Posterior vena cava (tissue), 2 donors: ENCODE results near the gene ALAS1. TPM values are rescaled to one million over a fixed set of nuclear protein-coding genes. Genes with fewer than 3 reads are reported as not detected.

Source experiments
- DNase-seq: peaks from one replicate; pipeline ENCODE4 v3.0.0-alpha.2; 2020; ENCODE audit warnings: low spot score
- intact Hi-C, 2 donors: fragments of 100-400 bp; cut with DNase I; formaldehyde crosslinking; loops; one replicate each; pipeline versions ENCODE4 v1.14.1 to v1.14.2; 2022 to 2023
- total RNA-seq, 2 donors: library from RNA; stranded (reverse); fragmentation: NEBNext Ultra II Directional; extraction: Animal tissue kit (Norgen Biotek cat#: 25700); gene quantifications; one replicate each; pipeline ENCODE4 v1.2.1, GENCODE V29; 2021
- donor health status: DM: yes; HTN: yes; CAD: no.
- donor health status: DM: yes; HTN: yes; CAD: no.

ALAS1 gene
- total RNA-seq, 2 donors from 2014 or later = 28.5 to 31.4 TPM

DNA sequence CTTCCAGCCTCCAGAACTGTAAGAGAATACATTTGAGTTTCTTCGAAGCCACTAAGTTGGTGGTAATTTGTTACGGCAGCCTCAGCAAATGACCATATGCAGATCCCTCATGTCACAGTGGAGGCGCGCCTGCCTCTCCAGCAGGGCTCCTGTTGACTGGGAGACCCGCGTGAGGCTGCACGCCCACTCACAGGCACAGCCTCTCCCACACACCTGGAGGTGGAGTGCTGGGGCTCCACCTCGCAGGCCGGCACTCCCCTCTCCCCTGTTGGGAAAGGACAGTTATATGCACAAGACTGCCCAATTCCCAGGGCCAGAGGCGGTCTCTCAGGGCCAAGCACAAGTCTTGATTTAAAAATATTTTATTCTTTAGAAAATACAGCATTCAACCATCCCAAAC lies 30.3 kb downstream of the ALAS1 start:
- intact Hi-C loops = loop anchor here in 1 of 2 donors (5.0 kb wide), 1 partner anchor 114 kb away; no protein-coding TSS in a partner anchor
- DNase-seq = no peak

DNA sequence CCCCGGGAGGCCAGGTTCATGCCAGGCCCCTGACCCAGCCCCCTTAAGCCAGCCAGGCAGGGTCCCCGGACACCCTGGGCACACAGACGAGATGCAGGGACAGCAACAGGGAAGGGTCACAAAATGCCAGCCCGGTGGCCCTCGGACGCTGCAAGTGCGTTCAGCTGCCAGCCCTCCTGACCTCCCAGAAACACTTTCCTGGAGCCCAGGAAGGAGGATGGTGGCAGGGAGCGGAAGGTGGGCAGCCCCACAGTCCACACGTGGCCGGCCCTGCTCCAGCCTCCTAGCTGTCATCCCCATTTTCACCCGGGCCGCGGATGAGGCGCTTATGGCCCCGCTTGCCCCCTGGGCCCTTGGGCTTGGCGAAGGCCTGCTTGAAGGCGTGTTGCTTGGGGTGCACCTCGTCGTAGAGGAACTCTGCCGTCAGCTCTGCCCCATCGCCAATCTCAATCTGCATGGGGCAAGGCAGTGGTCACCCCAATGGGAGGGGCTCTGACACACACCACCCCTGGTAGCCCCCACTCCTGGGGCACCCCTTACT lies 30.9 kb downstream of the ALAS1 start:
- intact Hi-C loops = loop anchor here in 1 of 2 donors (5.0 kb wide), 1 partner anchor 113 kb away; no protein-coding TSS in a partner anchor
- DNase-seq = no peak

DNA sequence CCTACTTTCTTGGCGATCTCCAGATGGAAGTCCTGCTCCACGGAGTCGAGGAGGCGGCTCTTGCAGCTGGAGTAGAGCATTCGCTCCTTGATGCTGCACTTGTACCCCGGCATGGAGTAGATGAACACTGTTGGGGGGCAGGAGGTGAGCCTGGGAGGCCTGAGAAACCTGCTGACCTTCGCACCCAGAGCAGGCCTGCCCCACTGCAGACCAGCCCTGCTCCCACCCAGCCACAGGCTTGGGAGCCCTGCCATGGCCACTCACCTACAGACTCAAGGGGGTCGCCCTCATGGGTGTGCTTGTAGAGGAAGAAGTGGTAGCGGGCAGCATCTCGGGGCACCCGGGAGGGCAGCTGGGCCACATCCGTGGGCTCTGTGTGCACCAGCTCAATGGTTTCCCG lies 31.7 kb downstream of the ALAS1 start:
- intact Hi-C loops = loop anchor here (5.0 kb wide), 2 partner anchors 113 to 453 kb away; no protein-coding TSS in a partner anchor
- DNase-seq = no peak

DNA sequence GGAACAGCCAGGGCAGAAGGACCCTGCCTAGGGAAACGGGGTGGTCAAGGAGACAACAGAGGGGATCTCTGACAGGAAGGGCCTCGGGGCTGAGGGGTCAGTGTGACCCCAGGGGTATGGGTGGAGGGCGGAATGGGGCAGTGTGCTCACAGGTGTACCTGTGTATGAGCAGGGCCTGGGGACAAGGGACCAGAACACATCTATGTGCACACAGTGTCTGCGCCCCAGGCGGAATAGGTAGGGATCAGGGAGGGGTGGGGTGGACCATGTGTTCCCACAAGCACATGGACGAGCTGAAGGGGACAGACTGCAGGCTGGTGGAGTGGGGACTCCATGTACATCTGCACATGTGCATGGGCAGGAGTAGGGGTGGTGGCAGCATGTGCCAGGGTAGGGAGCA lies 32.5 kb downstream of the ALAS1 start:
- DNase-seq = no peak
- intact Hi-C loops = loop anchor here in 1 of 2 donors (5.0 kb wide), 1 partner anchor 452 kb away; no protein-coding TSS in a partner anchor

DNA sequence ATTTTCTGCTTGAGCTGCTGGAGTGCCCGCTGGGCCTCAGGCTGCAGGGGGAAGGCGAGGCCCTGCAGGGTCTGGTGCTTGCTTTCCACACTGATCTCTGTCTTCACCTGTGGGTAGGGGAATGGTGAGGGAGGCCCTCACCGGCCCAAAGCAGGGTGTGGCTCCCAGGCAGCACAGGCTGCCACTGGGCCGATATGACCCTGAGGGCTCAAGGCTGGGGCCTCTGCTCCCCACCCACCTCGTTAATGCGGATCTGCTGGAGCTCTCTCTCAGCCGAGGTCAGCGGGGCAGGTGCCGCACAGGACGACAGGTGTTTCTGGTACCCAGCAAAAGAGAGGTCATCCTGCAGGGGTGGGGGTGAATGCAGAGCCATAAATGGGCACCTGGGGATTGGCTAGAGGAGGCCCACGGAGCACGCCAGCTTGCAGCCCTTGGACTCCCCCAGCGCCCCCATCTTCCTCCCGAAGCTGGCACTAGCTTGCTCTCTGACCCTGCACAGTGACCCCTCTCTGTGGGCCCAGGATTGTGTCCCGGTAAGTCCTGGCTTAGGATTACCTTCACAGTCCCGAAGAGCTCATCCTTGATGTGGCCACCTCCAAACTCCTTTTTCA lies 33.0 kb downstream of the ALAS1 start:
- intact Hi-C loops = loop anchor here in 1 of 2 donors (5.0 kb wide), 1 partner anchor 451 kb away; no protein-coding TSS in a partner anchor
- no peak for DNase-seq

DNA sequence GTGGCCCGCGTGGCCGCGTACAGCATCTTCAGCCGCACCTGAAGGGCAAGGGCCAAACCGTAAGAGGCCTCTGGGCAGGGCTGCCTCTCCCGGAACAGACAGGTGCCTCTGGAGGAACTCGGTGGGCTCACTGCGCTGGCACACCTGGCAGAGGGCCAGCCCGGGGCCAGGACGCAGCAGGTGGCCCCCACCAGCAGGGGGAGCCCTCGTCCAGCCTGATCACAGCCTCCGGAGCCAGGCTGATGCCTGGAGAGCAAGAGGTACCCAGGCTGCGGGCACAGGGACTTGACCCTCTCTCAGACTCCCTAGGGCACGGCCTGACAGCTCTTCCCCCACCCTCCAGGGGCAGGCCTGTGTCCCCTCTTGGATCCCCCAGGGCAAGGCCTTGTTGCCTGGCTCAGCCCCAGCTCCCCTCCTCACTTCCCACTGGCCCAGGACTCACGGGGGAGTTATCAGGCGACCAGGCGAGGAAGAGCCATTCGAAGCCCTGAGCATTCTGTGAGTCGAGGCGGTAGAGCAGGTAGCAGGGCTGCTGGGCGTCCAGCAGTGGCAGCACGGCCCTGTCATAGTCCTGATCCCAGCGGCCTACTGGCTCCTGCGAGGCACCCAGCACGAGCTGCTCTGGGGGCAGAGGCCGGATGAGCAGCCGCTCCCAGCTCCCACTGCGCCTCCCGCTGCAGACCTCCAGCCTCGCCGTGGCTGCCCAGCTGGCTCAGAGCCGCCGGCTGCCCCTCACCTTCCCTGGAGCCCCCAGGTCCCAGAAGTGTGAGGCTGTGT lies 33.7 kb downstream of the ALAS1 start:
- intact Hi-C loops = loop anchor here in 1 of 2 donors (5.0 kb wide), 1 partner anchor 451 kb away; no protein-coding TSS in a partner anchor
- DNase-seq = peak; percentile 93

DNA sequence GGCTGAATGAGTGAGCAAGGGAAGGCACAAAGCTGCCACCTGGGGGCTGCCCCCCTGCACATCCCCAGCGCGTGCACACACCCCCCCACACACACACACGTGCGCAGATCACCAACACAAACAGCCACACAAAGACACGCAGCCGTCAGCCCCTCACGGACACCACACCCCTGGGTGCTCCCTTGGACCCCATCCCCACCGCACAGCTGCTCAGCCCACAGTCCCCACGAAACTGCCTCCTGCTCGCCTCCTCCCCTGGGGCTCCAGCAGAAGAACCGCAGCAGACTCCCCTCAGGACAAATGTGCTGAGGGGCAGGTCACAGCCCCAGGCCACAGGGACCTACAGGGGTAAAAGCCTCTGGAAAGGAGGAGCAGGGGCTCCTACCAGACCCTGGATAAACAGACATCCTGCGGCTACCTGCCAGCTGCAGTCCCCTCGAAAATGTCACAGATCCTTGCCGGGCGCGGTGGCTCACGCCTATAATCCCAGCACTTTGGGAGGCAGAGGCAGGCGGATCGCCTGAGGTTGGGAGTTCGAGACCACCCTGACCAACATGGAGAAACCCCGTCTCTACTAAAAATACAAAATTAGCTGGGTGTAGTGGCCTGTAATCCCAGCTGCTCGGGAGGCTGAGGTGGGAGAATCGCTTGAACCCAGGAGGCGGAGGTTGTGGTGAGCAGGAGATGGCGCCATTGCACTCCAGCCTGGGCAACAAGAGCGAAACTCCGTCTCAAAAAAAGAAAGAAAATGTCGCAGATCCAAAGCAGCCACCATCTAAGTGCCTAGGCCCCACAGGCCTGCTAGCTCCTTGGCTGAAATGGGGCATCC lies 34.5 kb downstream of the ALAS1 start:
- no peak for DNase-seq
- intact Hi-C loops = loop anchor here in 1 of 2 donors (5.0 kb wide), 1 partner anchor 450 kb away; no protein-coding TSS in a partner anchor

DNA sequence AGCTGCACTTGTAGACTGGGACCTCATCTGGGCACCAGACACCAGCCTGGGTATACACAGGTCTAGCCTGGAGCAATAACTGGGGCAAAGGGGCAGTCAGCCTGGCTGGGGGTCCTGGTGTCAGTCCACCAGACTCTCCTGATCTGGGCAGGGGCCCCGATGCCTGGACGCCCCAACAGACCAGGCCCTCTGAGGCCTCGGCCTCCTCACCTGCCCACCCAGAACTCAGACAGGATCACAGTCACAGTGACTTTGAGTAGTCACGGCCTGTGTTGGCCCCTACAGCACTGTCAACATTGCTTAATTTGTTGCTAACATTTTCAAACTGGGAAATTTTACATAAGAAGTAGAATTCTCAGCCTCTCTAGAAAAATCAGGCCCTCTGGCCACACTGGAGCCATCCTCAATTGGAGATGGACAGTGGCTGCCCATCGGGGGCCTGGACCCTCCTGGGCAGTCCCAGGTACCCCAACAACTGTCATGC lies 35.2 kb downstream of the ALAS1 start:
- no peak for DNase-seq
- intact Hi-C loops = loop anchor here in 1 of 2 donors (5.0 kb wide), 1 partner anchor 449 kb away; no protein-coding TSS in a partner anchor

DNA sequence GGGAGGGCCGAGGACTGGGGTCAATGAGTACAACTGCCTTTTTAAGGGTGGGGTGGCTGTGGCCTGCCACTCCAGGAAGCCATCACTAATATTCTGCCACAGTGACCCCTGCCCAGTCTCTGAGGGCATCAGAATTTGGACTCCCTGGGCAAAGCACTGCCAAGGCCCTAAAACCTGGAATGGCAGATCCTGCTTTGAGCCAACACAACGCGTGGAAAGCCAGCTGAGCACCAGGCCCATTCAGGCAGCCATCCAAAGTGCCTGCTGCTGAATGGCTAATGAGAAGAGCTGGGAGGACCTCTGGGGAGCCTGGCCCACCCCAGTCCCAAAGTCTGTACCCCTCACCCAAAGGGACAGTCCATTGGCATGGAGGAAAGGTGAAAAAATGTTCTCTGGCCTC lies 36.0 kb downstream of the ALAS1 start:
- intact Hi-C loops = loop anchor here in 1 of 2 donors (5.0 kb wide), 1 partner anchor 448 kb away; no protein-coding TSS in a partner anchor
- no peak for DNase-seq

DNA sequence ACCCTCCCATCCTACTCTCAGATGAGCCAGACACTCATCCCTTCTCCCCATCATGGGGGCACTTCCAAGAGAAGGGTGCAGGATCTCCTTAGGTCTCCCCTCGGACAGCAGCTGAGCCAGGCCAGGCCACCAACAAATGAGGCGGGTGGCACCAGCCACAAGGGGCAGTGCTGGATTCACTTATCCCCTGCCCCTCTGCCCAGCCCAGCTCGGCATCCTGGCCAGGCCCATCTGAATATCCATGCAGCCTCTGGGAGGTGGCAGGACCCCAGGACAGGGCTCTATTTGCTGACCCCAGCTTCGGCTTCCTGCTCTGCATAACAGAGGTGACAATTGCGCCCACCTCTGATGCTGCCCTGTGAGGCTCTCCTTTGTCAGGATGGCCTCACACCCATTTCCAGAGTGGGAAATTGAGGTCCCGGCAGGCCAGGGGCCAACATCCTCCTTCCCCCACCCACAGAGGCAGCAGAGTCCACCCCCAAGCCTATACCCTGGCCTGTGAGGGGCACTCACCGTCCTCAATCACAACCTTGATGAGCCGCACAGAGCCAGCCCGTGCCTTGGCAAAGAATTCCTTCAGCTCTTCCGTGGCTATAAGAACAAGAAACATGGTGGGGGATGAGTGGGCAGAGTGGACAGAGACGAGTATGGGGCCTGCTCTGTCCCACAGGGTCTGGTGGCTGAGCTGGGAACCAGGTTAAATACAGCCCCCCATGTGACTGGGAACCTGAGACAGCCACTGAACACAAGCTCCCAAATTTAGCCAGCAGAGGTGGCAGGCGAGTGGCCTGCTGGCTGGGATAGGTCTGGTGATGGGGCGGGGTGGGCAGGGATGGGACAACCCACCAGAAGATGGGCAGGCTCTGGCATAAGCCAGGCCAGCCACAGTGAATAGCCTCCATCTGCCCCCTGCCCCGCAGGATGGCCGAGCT lies 36.8 kb downstream of the ALAS1 start:
- peak; percentile 48 for DNase-seq
- intact Hi-C loops = loop anchor here in 1 of 2 donors (5.0 kb wide), 2 partner anchors 53 to 448 kb away; partner anchors contain the start of gene GLYCTK

DNA sequence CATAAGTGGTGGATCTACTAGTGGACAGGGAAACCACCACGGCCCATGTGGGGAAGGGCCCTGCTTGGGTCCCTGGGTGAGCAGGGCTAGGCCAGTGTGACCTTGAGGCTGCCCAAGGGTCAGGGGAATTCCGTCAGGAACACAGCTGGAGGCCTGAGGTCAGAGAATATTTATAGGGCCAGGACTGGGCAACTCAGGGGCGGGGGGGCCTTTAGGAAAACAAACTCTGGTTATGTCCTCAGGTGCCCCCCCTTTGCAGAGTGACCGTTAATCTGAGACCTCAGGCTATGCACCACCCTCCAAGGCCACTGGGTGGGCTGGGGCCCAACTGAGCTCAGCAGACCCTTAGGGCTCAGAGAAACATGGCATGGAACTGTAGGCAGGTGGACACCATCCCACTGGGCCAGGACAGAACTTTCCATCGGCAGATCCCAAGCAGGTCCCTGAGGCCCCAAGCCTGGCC lies 38.5 kb downstream of the ALAS1 start:
- intact Hi-C loops = loop anchor here in 1 of 2 donors (5.0 kb wide), 1 partner anchor 51 kb away; the partner anchor contains the start of gene GLYCTK
- DNase-seq = peak; percentile 48

DNA sequence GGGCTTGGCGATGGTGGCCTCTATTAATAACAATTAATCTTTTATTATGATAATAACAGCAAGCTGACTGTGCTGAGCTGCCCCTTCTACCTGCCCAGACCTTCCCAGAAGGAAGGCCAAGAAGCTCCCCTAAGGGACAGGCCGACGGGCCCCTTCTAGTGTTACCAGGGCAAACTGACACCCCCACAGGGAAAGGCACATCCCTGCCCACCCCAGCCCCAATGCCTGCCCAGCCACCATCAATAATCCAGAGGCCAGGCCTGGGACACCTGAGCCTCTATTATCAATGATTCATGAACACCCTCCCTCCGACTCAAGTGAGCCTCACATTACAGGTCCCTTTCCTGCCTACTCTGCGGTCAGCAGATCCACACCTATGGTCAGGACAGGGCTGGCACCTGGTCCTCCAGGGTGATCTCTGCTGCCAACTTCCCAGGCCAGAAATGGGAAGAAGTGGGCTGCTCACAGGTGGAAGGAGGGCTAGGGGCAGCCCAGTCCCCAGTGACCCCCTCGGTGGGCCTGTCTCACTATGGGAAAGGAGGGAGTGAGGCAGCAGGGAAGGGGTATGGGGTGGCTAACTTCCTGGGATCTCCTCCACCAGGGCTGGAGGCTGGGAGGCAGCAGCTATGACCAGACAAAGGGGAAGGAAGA lies 39.2 kb downstream of the ALAS1 start:
- intact Hi-C loops = loop anchor here in 1 of 2 donors (5.0 kb wide), 1 partner anchor 50 kb away; the partner anchor contains the start of gene GLYCTK

DNA sequence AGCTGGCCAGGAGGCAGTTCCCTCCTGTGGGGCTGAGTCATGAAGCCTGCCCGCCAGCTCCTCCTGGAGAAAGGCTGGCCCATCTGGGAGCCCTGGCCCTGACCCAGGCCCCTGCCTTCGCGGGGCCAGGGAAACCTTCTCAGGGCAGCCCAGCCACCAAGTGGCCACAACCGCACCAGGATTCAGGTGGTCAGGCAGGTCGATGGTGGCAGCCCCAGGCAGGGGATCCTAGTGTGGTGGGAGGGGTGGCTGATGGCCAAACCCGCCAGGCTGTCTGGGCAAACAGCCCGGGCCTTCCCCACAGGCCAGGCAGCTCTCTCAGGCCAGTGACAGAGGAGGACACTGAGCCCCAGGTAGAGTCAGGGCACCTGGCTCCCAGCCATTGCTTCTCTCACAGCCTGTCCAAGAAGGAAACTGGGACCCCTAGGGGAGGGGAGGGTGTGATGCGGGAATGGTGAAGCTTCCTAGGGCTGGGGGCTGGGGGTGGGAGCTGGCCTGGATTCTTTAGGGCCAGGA lies 39.8 kb downstream of the ALAS1 start:
- intact Hi-C loops = loop anchor here in 1 of 2 donors (5.0 kb wide), 1 partner anchor 50 kb away; the partner anchor contains the start of gene GLYCTK
- peak; percentile 96 for DNase-seq

More for the DNA sequence above, 39.2 kb downstream of the ALAS1 start:
- no peak for DNase-seq

DNA sequence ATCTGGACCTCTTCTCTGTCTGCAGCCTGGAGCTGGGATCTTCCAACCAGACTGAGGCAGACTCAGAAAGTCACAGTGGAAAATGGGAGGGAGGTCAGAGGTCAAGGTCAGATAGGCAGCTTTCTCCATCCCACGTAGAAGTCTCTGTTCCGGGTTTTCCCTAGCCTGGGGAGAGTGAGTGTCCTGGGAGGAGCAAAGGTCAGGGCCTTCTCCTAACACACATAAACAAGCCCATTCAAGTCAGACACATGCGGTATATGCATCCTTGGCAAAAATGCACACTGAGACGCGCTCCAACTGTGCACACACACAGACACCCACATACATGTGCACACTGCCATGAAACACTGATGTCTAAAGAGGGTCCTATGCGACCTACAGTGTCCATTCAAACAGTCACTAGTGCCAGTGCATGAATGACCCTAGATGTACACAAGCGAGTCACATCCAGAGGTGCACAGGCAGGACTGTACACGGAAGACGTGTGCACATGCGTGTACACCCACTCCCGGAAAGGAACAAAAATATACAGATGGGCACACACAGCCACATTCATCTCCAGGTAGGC lies 40.3 kb downstream of the ALAS1 start:
- peak; percentile 19 for DNase-seq
- intact Hi-C loops = loop anchor here in 1 of 2 donors (5.0 kb wide), 1 partner anchor 49 kb away; the partner anchor contains the start of gene GLYCTK

DNA sequence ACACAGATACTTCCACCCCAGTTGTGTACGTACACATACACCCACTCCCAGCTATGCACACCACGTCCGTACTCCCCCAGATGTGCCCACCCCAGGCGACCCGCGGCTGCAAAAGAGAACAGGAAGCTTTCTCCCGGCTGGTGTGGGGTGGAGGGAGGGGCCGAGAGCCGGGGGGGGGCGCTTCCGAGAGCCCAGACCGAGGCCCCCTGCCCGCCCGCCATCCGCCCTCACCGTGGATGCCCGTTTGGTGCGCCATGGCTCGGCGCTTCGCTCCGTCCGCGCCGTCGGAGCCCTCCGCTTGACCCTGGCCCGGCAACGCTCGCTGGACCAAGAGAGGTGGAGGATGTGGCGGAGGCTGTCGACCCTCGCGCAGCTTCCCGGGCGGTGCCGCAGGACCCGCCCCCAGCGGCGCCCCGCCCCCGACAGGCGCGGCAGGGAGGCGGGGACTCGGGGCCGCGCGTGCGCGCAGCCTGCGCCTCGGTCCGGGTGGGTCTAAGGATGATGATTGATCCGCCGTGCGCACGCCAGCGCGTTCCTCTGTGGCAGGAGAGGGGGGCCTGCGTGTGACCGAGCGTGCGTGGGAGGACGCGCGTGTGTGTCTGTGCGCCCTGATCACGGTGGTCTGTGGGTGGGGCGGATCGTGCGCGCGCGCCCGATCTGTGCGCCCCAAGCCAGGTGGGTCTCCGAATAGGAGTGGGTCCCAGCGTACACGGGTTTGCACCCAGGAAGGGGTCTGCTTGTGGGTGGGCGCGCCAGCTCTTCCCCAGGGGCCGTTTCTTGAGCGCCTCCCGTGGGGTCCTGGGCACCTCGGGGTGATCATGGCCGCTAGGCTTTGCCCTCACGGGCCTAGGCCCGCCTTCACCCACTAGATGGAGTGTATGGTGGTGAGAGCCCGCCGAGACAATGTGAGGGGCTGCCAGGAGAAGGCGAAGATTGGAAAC lies 41.1 kb downstream of the ALAS1 start, which contains the start of gene TWF2:
Gene TWF2 (minus strand): TSS at position 398 of the 941 bp plus-strand sequence. CDS start 142 bp downstream, at position 256.
- intact Hi-C loops = loop anchor here in 1 of 2 donors (5.0 kb wide), 1 partner anchor 48 kb away; the partner anchor contains the start of gene GLYCTK
- DNase-seq = peak; percentile 95
